ENCODE results near the gene MRPL18.
"Not testable (repeated sequence)": the region's sequence is repeated elsewhere in the genome, so short reads cannot be mapped to it uniquely, and the experiment has no call there.

Gene MRPL18

GRCh38 chr6:159823953-159824352, 33.7 kb downstream of the MRPL18 start:
- H3K23ac ChIP-seq (ENCODE audit: low read length), result no peak overlapping the region
- H3K9ac ChIP-seq (ENCODE audit: low read length), result no peak overlapping the region
- peaks cover 6% of the 10 kb centered on the region for H3K9me3 ChIP-seq (ENCODE audit: insufficient read depth, low read depth, low read length)
- no CpG with 5 or more reads among the region's 3 CpGs for WGBS (ENCODE audit: extremely low coverage, insufficient coverage, insufficient read length)
- H2BK120ac ChIP-seq (ENCODE audit: insufficient read depth, low read length, poor library complexity), result no peak overlapping the region
- no peak overlapping the region for H3K4me3 ChIP-seq (ENCODE audit: low read depth, low read length)
- H3K79me2 ChIP-seq (ENCODE audit: control insufficient read depth, insufficient read depth, low read length, poor library complexity), result no peaks in the 10 kb centered on the region
- DNase-seq, result no peak
- peaks cover 0 to 2% of the 10 kb centered on the region in 2 experiments for H3K4me1 ChIP-seq (ENCODE audit: control insufficient read depth in 1 of 2, insufficient read depth in 2 of 2, low read length in 2 of 2)
- no peak overlapping the region for H2BK12ac ChIP-seq (ENCODE audit: low read length)
- no peak overlapping the region for H3K18ac ChIP-seq (ENCODE audit: low read length)
- no peak overlapping the region for H2AK5ac ChIP-seq (ENCODE audit: low read length)
- H3K27ac ChIP-seq (ENCODE audit: low read depth, low read length), result no peak overlapping the region
- H2BK5ac ChIP-seq (ENCODE audit: low read depth, low read length, poor library complexity), result no peak overlapping the region
- no peak overlapping the region for H3K4me2 ChIP-seq (ENCODE audit: low read length)
- H4K8ac ChIP-seq (ENCODE audit: low read depth, low read length), result no peak overlapping the region
- H3K4ac ChIP-seq (ENCODE audit: low read depth, low read length), result no peak overlapping the region
- H3K14ac ChIP-seq (ENCODE audit: low read length), result no peak overlapping the region
- H4K91ac ChIP-seq (ENCODE audit: low read depth, low read length), result no peak overlapping the region
- H2AFZ ChIP-seq (ENCODE audit: insufficient read depth, low read length, poor library complexity), result no peak overlapping the region
- H3K79me1 ChIP-seq (ENCODE audit: low read length), result no peaks in the 10 kb centered on the region
- H3K27me3 ChIP-seq (ENCODE audit: insufficient read depth, low read length), result no peaks in the 10 kb centered on the region
- H3K36me3 ChIP-seq (ENCODE audit: control insufficient read depth in 1 of 2, insufficient read depth in 2 of 2, low read length in 2 of 2), result peaks cover 0 to 4% of the 10 kb centered on the region in 2 experiments
- H4K12ac ChIP-seq (ENCODE audit: low read depth, low read length), result no peak overlapping the region

DNA sequence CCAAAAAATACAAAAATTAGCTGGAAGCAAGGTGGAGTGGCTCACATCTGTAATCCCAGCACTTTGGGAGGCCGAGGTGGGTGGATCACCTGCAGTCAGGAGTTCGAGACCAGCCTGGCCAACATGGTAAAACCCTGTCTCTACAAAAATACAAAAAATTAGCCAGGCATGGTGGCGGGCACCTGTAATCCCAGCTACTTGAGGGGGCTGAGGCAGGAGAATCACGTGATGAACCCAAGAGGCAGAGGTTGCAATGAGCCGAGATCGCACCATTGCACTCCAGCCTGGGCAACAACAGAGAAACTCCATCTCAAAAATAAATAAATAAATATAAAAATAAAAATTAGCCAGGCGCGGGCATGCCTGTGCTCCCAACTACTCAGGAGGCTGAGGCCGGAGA, 34.4 kb downstream of the MRPL18 start:
- not testable (repeated sequence) for H3K4ac ChIP-seq (ENCODE audit: low read depth, low read length)
- WGBS (ENCODE audit: extremely low coverage, insufficient coverage, insufficient read length), result no CpG with 5 or more reads among the region's 9 CpGs

DNA sequence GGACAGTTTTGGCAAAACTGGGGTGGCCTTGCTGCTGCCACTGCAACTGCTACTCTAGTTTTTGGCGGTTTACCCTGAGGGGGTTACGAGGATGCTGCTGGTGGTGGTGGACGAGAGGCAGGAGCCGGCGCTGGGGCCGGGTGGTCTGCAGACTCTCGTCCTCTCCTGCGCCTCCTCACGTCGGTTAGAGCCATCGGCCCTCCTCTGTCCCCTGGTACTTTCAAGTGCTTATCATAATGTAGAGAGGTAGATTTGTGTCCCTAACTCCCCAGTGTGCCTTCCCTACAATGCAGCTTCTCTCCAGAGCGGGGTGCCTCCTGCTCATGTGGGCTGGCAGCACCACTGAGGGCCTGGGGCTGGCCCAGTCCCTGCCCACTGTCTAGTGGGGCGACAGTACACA, 35.7 kb downstream of the MRPL18 start:
- Histone ChIP-seq H3K79me2 (ENCODE audit: control insufficient read depth, insufficient read depth, low read length, poor library complexity) (no peaks in the 10 kb centered on the region), H2BK5ac (ENCODE audit: low read depth, low read length, poor library complexity) (no peak overlapping the region), H3K9ac (ENCODE audit: low read length) (no peak overlapping the region), H3K14ac (ENCODE audit: low read length) (no peak overlapping the region), H3K18ac (ENCODE audit: low read length) (no peak overlapping the region), H2BK120ac (ENCODE audit: insufficient read depth, low read length, poor library complexity) (no peak overlapping the region), H2AK5ac (ENCODE audit: low read length) (no peak overlapping the region), H3K9me3 (ENCODE audit: insufficient read depth, low read depth, low read length) (no peaks in the 10 kb centered on the region), H3K36me3 (ENCODE audit: control insufficient read depth in 1 of 2, insufficient read depth in 2 of 2, low read length in 2 of 2) (no peaks in the 10 kb centered on the region), H4K12ac (ENCODE audit: low read depth, low read length) (no peak overlapping the region), H2AFZ (ENCODE audit: insufficient read depth, low read length, poor library complexity) (no peak overlapping the region), H3K27ac (ENCODE audit: low read depth, low read length) (no peak overlapping the region), H2BK12ac (ENCODE audit: low read length) (no peak overlapping the region), H3K4ac (ENCODE audit: low read depth, low read length) (no peak overlapping the region), H3K27me3 (ENCODE audit: insufficient read depth, low read length) (no peaks in the 10 kb centered on the region), H4K8ac (ENCODE audit: low read depth, low read length) (no peak overlapping the region), H3K4me1 (ENCODE audit: control insufficient read depth in 1 of 2, insufficient read depth in 2 of 2, low read length in 2 of 2) (peaks cover 0 to 2% of the 10 kb centered on the region in 2 experiments), H4K91ac (ENCODE audit: low read depth, low read length) (no peak overlapping the region), H3K79me1 (ENCODE audit: low read length) (no peaks in the 10 kb centered on the region), H3K4me2 (ENCODE audit: low read length) (no peak overlapping the region), H3K4me3 (ENCODE audit: low read depth, low read length) (no peak overlapping the region), H3K23ac (ENCODE audit: low read length) (no peak overlapping the region)
- no CpG with 5 or more reads among the region's 13 CpGs for WGBS (ENCODE audit: extremely low coverage, insufficient coverage, insufficient read length)
- DNase-seq, result no peak

More for the DNA sequence above, 34.4 kb downstream of the MRPL18 start:
- not testable (repeated sequence) for H3K27me3 ChIP-seq (ENCODE audit: insufficient read depth, low read length); H2BK12ac ChIP-seq (ENCODE audit: low read length); H4K8ac ChIP-seq (ENCODE audit: low read depth, low read length); H2BK120ac ChIP-seq (ENCODE audit: insufficient read depth, low read length, poor library complexity); DNase-seq; H3K9ac ChIP-seq (ENCODE audit: low read length); H3K4me2 ChIP-seq (ENCODE audit: low read length); H3K27ac ChIP-seq (ENCODE audit: low read depth, low read length); H3K36me3 ChIP-seq (ENCODE audit: control insufficient read depth in 1 of 2, insufficient read depth in 2 of 2, low read length in 2 of 2); H3K18ac ChIP-seq (ENCODE audit: low read length); H2AK5ac ChIP-seq (ENCODE audit: low read length); H3K79me2 ChIP-seq (ENCODE audit: control insufficient read depth, insufficient read depth, low read length, poor library complexity); H3K14ac ChIP-seq (ENCODE audit: low read length); H3K23ac ChIP-seq (ENCODE audit: low read length); H2AFZ ChIP-seq (ENCODE audit: insufficient read depth, low read length, poor library complexity); H3K79me1 ChIP-seq (ENCODE audit: low read length); H3K4me1 ChIP-seq (ENCODE audit: control insufficient read depth in 1 of 2, insufficient read depth in 2 of 2, low read length in 2 of 2); H4K91ac ChIP-seq (ENCODE audit: low read depth, low read length); H2BK5ac ChIP-seq (ENCODE audit: low read depth, low read length, poor library complexity); H3K4me3 ChIP-seq (ENCODE audit: low read depth, low read length); H4K12ac ChIP-seq (ENCODE audit: low read depth, low read length); H3K9me3 ChIP-seq (ENCODE audit: insufficient read depth, low read depth, low read length)

DNA sequence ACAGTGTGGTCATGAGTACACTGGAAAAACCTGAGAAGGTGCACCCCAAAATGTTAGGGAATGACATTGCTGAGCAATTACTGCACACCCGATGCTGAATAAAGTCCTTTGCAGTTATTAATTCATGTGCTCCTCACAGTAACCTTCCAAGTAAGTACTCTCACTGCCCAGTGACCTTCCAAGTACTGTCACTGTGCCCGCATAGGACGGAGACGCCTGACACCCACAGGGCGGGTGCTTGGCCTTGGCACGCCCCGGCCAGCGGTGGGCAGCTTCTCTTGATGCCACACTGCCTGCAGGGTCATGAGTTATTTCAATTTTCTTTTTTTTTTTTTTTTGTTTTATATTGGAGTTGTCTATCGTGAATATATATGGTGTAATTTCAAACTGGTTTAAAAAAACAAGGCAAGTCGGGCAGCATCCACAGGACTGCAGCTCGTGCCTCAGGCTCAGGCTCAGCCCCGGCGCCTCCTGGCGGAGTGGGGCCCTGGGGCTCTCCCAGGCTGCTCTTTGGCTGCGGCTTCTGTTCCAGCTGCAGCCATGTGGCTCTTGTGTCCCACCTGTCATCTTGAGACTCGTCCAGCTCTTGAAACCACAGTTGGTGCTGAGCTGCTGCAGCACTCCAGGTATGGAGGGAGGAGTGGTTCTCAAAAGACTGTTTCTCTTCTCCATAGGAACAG, 36.8 kb downstream of the MRPL18 start:
- Histone ChIP-seq H2BK120ac (ENCODE audit: insufficient read depth, low read length, poor library complexity) (no peak overlapping the region), H3K79me1 (ENCODE audit: low read length) (no peaks in the 10 kb centered on the region), H3K4me3 (ENCODE audit: low read depth, low read length) (no peak overlapping the region), H3K23ac (ENCODE audit: low read length) (no peak overlapping the region), H3K4me2 (ENCODE audit: low read length) (no peak overlapping the region), H3K9me3 (ENCODE audit: insufficient read depth, low read depth, low read length) (no peaks in the 10 kb centered on the region), H3K4me1 (ENCODE audit: control insufficient read depth in 1 of 2, insufficient read depth in 2 of 2, low read length in 2 of 2) (peaks cover 0 to 2% of the 10 kb centered on the region in 2 experiments), H4K91ac (ENCODE audit: low read depth, low read length) (no peak overlapping the region), H4K8ac (ENCODE audit: low read depth, low read length) (no peak overlapping the region), H4K12ac (ENCODE audit: low read depth, low read length) (no peak overlapping the region), H3K27ac (ENCODE audit: low read depth, low read length) (no peak overlapping the region), H2AK5ac (ENCODE audit: low read length) (no peak overlapping the region), H3K36me3 (ENCODE audit: control insufficient read depth in 1 of 2, insufficient read depth in 2 of 2, low read length in 2 of 2) (no peaks in the 10 kb centered on the region), H3K27me3 (ENCODE audit: insufficient read depth, low read length) (no peaks in the 10 kb centered on the region), H3K9ac (ENCODE audit: low read length) (no peak overlapping the region), H3K79me2 (ENCODE audit: control insufficient read depth, insufficient read depth, low read length, poor library complexity) (no peaks in the 10 kb centered on the region), H3K4ac (ENCODE audit: low read depth, low read length) (no peak overlapping the region), H3K18ac (ENCODE audit: low read length) (no peak overlapping the region), H2BK12ac (ENCODE audit: low read length) (no peak overlapping the region), H2BK5ac (ENCODE audit: low read depth, low read length, poor library complexity) (no peak overlapping the region), H3K14ac (ENCODE audit: low read length) (no peak overlapping the region), H2AFZ (ENCODE audit: insufficient read depth, low read length, poor library complexity) (no peak overlapping the region)
- no CpG with 5 or more reads among the region's 16 CpGs for WGBS (ENCODE audit: extremely low coverage, insufficient coverage, insufficient read length)
- DNase-seq, result peak in 1 of 2 donors; percentile 16
